Measurements from ENCODE around the gene CES2. TPM values are rescaled to one million over a fixed set of nuclear protein-coding genes. Genes with fewer than 3 reads are reported as not detected.

CES2 gene
- total RNA-seq, 1 experiment from 2014 or later: 35.4 TPM

DNA sequence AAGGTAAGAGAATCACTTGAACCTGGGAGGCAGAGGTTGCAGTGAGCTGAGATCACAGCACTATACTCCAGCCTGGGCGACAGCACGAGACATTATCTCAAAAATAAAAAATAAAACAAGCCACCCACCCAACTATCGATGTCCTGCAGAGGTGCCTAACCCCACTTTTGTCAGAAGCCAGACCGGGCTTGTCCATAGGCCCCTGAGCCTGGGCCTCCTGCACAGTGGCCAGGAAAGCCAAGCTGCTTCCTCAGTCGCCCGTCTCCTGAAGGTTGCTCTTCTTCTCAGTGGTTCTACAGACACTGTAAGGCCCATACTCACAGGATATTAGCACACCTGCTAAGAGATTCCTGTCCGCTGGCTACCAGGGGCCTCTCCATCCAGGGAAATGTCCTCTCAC is 11.2 kb downstream of the CES2 start:
- no peak overlapping the region for H3K4me3 ChIP-seq (replicated peaks in 1 of 2; ENCODE audit: low read depth in 1 of 2, low read length in 2 of 2)
- H3K9me3 ChIP-seq (ENCODE audit: control insufficient read depth in 1 of 2, insufficient read depth in 1 of 2, low read depth in 1 of 2, low read length in 2 of 2): peaks cover 0 to 6% of the 10 kb centered on the region in 2 experiments; a peak in 1 of 4 replicates
- ATAC-seq: no peak
- H3K4me1 ChIP-seq (ENCODE audit: control insufficient read depth in 1 of 2, insufficient read depth in 2 of 2, low read length in 2 of 2): peaks cover 0 to 9% of the 10 kb centered on the region in 2 experiments; a peak in 2 of 4 replicates
- H2AFZ ChIP-seq (ENCODE audit: low read depth, low read length, poor library complexity, severe bottlenecking): no peak overlapping the region
- no peak overlapping the region for H3K9ac ChIP-seq (ENCODE audit: low read length)
- H3K79me2 ChIP-seq (ENCODE audit: insufficient read depth, low read length): no peaks in the 10 kb centered on the region
- no TSS peak for BruUV-seq (replicated peaks)
- intact Hi-C loops (cut with micrococcal nuclease): no loop called here
- no peaks in the 10 kb centered on the region for H3K9me2 ChIP-seq (ENCODE audit: insufficient read depth)
- no peak overlapping the region for H3K4me2 ChIP-seq (ENCODE audit: low read length)
- H3K36me3 ChIP-seq (ENCODE audit: control insufficient read depth in 1 of 2, insufficient read depth in 2 of 2, low read length in 2 of 2): peaks cover 2 to 5% of the 10 kb centered on the region in 2 experiments; a peak in 3 of 4 replicates
- POLR2A ChIA-PET: no interaction called here
- no peak for DNase-seq (ENCODE audit: low read depth, low spot score)
- no peak overlapping the region for H3K27ac ChIP-seq (ENCODE audit: low read depth, low read length)
- H4K20me1 ChIP-seq (ENCODE audit: insufficient read depth): no peaks in the 10 kb centered on the region
- H3K27me3 ChIP-seq (ENCODE audit: insufficient read depth, low read length): no peaks in the 10 kb centered on the region
- TF ChIP-seq ZFX (IDR thresholded peaks at IDR 0.05) (no peak), TCF7L2 (IDR thresholded peaks at IDR 0.05; ENCODE audit: borderline replicate concordance, extremely low read depth, insufficient read depth, insufficient read length) (no peak), SP1 (IDR thresholded peaks at IDR 0.05; ENCODE audit: low read depth) (no peak), SIN3A (IDR thresholded peaks at IDR 0.05; ENCODE audit: low read depth) (no peak)
- CTCF ChIA-PET: interaction anchor here (0.7 to 1.1 kb wide), 2 partner anchors 14 to 51 kb away, joined by 3 read pairs; partner anchors contain the start of gene CES3
- RAD21 ChIA-PET (ENCODE audit: low non-redundant PET in 1 of 2, low total read pairs in 2 of 2, uncharacterized antibody in 2 of 2, unreplicated experiment in 2 of 2): no interaction called here

DNA sequence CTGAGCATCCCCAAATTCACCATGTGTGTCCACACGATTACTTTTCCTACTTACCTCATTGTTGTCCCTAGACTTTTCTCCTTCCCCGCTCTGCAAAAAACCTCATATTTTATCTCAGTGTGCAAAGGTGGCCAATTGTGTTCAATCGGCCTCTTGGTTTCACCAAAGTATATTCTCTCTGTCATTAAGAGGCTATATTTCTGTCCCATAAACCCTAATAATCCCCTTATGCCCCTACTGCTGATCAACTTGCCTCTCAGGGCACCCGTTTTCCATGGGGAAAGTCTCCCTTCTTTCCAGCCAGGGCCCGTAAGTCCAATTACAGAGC is 11.6 kb downstream of the CES2 start:
- Histone ChIP-seq H2AFZ (ENCODE audit: low read depth, low read length, poor library complexity, severe bottlenecking) (no peak overlapping the region), H3K36me3 (ENCODE audit: control insufficient read depth in 1 of 2, insufficient read depth in 2 of 2, low read length in 2 of 2) (peaks cover 0 to 4% of the 10 kb centered on the region in 2 experiments; a peak in 3 of 4 replicates), H3K4me3 (replicated peaks in 1 of 2; ENCODE audit: low read depth in 1 of 2, low read length in 2 of 2) (no peak overlapping the region), H3K9me3 (ENCODE audit: control insufficient read depth in 1 of 2, insufficient read depth in 1 of 2, low read depth in 1 of 2, low read length in 2 of 2) (peaks cover 0 to 6% of the 10 kb centered on the region in 2 experiments; a peak in 1 of 4 replicates), H3K27ac (ENCODE audit: low read depth, low read length) (no peak overlapping the region), H3K4me1 (ENCODE audit: control insufficient read depth in 1 of 2, insufficient read depth in 2 of 2, low read length in 2 of 2) (peaks cover 0 to 9% of the 10 kb centered on the region in 2 experiments; a peak in 2 of 4 replicates), H3K9me2 (ENCODE audit: insufficient read depth) (no peaks in the 10 kb centered on the region), H3K4me2 (ENCODE audit: low read length) (peak overlapping the region; percentile 42; the same call in 1 of the 2 replicates), H3K9ac (ENCODE audit: low read length) (no peak overlapping the region), H4K20me1 (ENCODE audit: insufficient read depth) (no peaks in the 10 kb centered on the region), H3K27me3 (ENCODE audit: insufficient read depth, low read length) (no peaks in the 10 kb centered on the region), H3K79me2 (ENCODE audit: insufficient read depth, low read length) (no peaks in the 10 kb centered on the region)
- DNase-seq (ENCODE audit: low read depth, low spot score): no peak
- ATAC-seq: no peak; the same call in 1 of the 2 replicates
- BruUV-seq (replicated peaks): no TSS peak
- ChIA-PET CTCF (interaction anchor here (0.7 to 1.0 kb wide), 2 partner anchors 14 to 224 kb away, joined by 3 to 4 read pairs; partner anchors contain the start of genes CES3 and NOL3), POLR2A (no interaction called here), RAD21 (ENCODE audit: low non-redundant PET in 1 of 2, low total read pairs in 2 of 2, uncharacterized antibody in 2 of 2, unreplicated experiment in 2 of 2) (no interaction called here)
- intact Hi-C loops (cut with micrococcal nuclease): no loop called here
- TF ChIP-seq, protein P1, sequence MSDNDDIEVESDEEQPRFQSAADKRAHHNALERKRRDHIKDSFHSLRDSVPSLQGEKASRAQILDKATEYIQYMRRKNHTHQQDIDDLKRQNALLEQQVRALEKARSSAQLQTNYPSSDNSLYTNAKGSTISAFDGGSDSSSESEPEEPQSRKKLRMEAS (IDR thresholded peaks at IDR 0.05): no peak
- TF ChIP-seq EZH2phosphoT487 (IDR thresholded peaks at IDR 0.05; ENCODE audit: borderline replicate concordance): no peak
- no peak for TF ChIP-seq POLR2A (IDR thresholded peaks at IDR 0.05; ENCODE audit: borderline replicate concordance, extremely low read depth, insufficient read depth, insufficient read length)
- TF ChIP-seq JUND (IDR thresholded peaks at IDR 0.05): no peak
- no peak for TF ChIP-seq SRF (IDR thresholded peaks at IDR 0.05; ENCODE audit: low read depth)
- TF ChIP-seq, protein P2, sequence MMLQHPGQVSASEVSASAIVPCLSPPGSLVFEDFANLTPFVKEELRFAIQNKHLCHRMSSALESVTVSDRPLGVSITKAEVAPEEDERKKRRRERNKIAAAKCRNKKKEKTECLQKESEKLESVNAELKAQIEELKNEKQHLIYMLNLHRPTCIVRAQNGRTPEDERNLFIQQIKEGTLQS (IDR thresholded peaks at IDR 0.05): no peak
- TF ChIP-seq SP1 (IDR thresholded peaks at IDR 0.05; ENCODE audit: low read depth): no peak
- TF ChIP-seq ELF1 (IDR thresholded peaks at IDR 0.05; ENCODE audit: borderline replicate concordance, low read depth): no peak
- TF ChIP-seq RAD21 (IDR thresholded peaks at IDR 0.05; ENCODE audit: low read depth): no peak
- TF ChIP-seq, protein P3, sequence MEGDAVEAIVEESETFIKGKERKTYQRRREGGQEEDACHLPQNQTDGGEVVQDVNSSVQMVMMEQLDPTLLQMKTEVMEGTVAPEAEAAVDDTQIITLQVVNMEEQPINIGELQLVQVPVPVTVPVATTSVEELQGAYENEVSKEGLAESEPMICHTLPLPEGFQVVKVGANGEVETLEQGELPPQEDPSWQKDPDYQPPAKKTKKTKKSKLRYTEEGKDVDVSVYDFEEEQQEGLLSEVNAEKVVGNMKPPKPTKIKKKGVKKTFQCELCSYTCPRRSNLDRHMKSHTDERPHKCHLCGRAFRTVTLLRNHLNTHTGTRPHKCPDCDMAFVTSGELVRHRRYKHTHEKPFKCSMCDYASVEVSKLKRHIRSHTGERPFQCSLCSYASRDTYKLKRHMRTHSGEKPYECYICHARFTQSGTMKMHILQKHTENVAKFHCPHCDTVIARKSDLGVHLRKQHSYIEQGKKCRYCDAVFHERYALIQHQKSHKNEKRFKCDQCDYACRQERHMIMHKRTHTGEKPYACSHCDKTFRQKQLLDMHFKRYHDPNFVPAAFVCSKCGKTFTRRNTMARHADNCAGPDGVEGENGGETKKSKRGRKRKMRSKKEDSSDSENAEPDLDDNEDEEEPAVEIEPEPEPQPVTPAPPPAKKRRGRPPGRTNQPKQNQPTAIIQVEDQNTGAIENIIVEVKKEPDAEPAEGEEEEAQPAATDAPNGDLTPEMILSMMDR (IDR thresholded peaks at IDR 0.05 in 2 of 3, conservative IDR thresholded peaks at IDR 0.05 in 1 of 3; ENCODE audit: borderline replicate concordance in 1 of 3, insufficient read depth in 1 of 3, low read depth in 2 of 3, low read length in 2 of 3): no peak
- no peak for TF ChIP-seq SIN3A (IDR thresholded peaks at IDR 0.05; ENCODE audit: low read depth)

Measured in HCT116 (cell line).